ENCODE data around the gene DGKB. TPM values are rescaled to one million over a fixed set of nuclear protein-coding genes. Genes with fewer than 3 reads are reported as not detected.

DGKB gene
- total RNA-seq, 1 donor from 2014 or later, result 3.4 TPM

DNA sequence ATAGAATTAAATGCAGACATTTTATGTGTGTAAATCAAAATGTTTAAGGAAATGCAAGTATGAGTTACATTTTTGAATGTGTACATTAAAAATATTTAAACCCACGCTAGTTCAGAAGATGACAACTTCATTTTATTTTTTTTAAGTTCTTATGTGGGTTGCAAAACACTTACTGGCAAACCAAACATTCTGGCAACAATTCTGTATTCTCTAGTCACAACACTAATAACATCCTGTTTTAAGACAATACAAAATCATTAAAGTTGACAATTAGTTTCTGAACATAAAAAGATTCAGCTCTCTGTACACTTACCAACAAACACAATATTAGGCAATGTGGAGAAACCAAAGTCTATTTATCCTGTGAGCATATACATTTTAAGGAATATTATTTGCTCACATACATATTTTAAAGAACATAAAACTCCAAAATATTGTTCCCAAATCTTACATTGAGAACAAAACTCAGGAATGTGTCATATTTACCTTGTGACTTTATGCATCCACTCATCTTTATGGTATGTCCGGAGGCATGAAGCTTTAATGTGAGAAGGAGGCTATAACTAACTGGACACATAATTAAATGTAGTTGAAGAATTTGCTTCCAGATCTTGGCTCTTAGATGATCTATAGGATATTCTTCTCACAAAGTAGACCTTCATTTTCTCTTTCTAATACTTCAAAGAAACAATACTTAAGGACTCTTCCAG lies 134.7 kb downstream of the DGKB start:
- Mint-ChIP-seq H3K36me3 (no peaks in the 10 kb centered on the region), H3K27me3 (no peaks in the 10 kb centered on the region)
- TF ChIP-seq CTCF (conservative IDR thresholded peaks at IDR 0.05), result no peak

GRCh38 chr7:14766747-14767146 lies 135.8 kb downstream of the DGKB start:
- DNase-seq (ENCODE audit: extremely low spot score, unreplicated experiment), result no peak
- Mint-ChIP-seq H3K4me3 (no peak overlapping the region), H3K4me1 (ENCODE audit: unreplicated experiment) (peaks cover 3% of the 10 kb centered on the region), H3K27me3 (no peaks in the 10 kb centered on the region), H3K27ac (no peak overlapping the region), H3K36me3 (no peaks in the 10 kb centered on the region), H3K9me3 (no peaks in the 10 kb centered on the region)
- TF ChIP-seq CTCF (conservative IDR thresholded peaks at IDR 0.05), result no peak

More for the DNA sequence above, 134.7 kb downstream of the DGKB start:
- DNase-seq (ENCODE audit: extremely low spot score, unreplicated experiment), result no peak
- H3K4me3 Mint-ChIP-seq, result no peak overlapping the region
- H3K9me3 Mint-ChIP-seq, result no peaks in the 10 kb centered on the region
- H3K27ac Mint-ChIP-seq, result no peak overlapping the region
- no peaks in the 10 kb centered on the region for H3K4me1 Mint-ChIP-seq (ENCODE audit: unreplicated experiment)

DNA sequence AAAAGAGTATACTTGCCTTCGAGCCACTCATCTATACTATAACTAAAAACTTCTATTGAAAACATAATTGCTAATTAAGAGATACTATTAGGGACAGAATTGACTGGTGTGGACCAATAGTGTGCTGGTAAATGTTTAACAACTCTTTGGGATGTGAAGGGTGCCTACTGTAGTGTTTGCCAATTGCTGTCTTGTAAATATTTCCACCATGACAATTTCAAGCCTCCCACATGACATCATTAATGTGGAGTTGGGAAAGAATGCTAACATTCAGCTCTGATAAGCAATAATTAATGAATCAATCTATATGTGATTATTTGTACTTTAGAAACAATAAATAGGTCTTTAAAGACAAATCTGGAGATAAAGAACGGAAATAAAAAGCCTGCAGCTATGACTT lies 136.8 kb downstream of the DGKB start:
- H3K27me3 Mint-ChIP-seq, result no peaks in the 10 kb centered on the region
- H3K4me1 Mint-ChIP-seq (ENCODE audit: unreplicated experiment), result peaks cover 10% of the 10 kb centered on the region
- no peak for DNase-seq (ENCODE audit: extremely low spot score, unreplicated experiment)
- no peaks in the 10 kb centered on the region for H3K9me3 Mint-ChIP-seq
- no peak overlapping the region for H3K27ac Mint-ChIP-seq
- H3K4me3 Mint-ChIP-seq, result no peak overlapping the region
- TF ChIP-seq CTCF (conservative IDR thresholded peaks at IDR 0.05), result no peak
- H3K36me3 Mint-ChIP-seq, result no peaks in the 10 kb centered on the region

DNA sequence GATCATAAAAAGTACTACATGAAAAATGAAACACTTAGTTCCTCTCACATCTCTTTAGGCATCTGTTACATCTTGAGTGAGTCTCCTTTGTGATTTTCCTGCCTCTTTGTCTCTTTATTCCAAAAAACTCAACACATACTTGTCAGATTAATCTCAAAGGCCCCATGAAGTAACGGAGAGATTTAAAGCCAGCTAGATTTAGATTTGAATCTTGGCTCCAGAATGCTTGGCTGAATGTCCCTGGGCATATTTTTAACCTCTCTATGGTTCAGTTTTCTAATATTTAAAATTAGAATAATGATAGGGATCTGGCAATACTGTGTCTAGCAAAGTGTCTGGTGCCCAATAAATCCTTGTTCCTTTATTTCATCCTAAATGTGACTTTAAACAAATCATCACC lies 140.0 kb downstream of the DGKB start:
- H3K27ac Mint-ChIP-seq, result no peak overlapping the region
- H3K4me1 Mint-ChIP-seq (ENCODE audit: unreplicated experiment), result peaks cover 10% of the 10 kb centered on the region
- DNase-seq (ENCODE audit: extremely low spot score, unreplicated experiment), result no peak
- no peak for TF ChIP-seq CTCF (conservative IDR thresholded peaks at IDR 0.05)
- no peaks in the 10 kb centered on the region for H3K36me3 Mint-ChIP-seq
- H3K4me3 Mint-ChIP-seq, result no peak overlapping the region
- no peaks in the 10 kb centered on the region for H3K9me3 Mint-ChIP-seq
- H3K27me3 Mint-ChIP-seq, result no peaks in the 10 kb centered on the region

DNA sequence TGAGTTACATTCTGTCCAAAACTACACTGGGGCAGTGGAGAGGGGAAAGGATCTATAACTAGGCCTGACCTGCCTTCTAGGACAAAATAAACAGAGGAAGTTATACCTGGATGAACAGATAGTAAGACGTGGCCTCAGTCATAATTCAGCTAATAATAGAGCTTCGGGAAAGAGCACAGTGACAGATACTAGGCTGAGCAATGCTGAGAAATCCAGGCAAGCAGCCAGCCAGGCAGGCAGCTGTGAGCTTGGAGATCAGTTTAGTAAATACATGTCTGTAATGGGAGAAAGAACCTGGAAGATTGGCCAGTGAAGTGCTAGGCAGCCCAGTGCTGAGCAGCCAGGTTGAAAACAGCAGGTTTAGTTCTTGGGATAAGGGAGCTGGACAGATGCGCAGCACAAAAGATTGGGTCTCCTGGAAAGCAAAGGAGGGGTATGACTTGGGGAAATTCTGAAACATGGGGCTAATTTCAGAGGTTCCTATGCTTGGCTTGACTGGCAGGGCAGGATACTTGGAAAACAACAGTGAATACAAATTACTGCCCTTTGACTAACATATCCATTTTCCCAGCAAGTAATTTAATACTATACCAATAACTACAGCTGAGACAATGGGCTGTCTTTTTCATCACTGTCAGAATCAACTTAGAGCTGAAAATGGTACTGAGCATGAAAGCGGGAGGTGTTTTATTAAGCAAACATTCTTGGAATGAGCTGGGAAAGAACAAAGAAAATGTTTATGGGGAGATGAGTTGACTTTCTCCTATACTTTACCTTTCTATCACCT lies 140.8 kb downstream of the DGKB start:
- Mint-ChIP-seq H3K27ac (no peak overlapping the region), H3K36me3 (no peaks in the 10 kb centered on the region), H3K4me3 (no peak overlapping the region), H3K27me3 (no peaks in the 10 kb centered on the region), H3K9me3 (no peaks in the 10 kb centered on the region), H3K4me1 (ENCODE audit: unreplicated experiment) (peaks cover 10% of the 10 kb centered on the region)
- TF ChIP-seq CTCF (conservative IDR thresholded peaks at IDR 0.05), result no peak
- DNase-seq (ENCODE audit: extremely low spot score, unreplicated experiment), result no peak

Data from type B pancreatic cell (in vitro differentiated cells).